Loucy (cell line): Measurements from ENCODE around the gene ZSCAN2.

Experiments
- H2AFZ ChIP-seq: fragments of 200-600 bp; sonication (generic); 2 replicates; pipeline ENCODE4 v1.6.0; 2016; ENCODE audit warnings: antibody characterized with exemption, mild to moderate bottlenecking, low read length, moderate library complexity
- H3F3A ChIP-seq: fragments of 200-600 bp; 2 replicates; pipeline ENCODE4 v1.6.0; 2016; ENCODE audit warnings: antibody characterized with exemption, low read depth, mild to moderate bottlenecking
- H3K27me3 ChIP-seq: fragments of 200-600 bp; sonication (generic); 2 replicates; pipeline ENCODE4 v1.6.1; 2014; ENCODE audit warnings: low read length, mild to moderate bottlenecking; ENCODE audit not compliant: insufficient read depth, poor library complexity, severe bottlenecking
- H3K36me3 ChIP-seq: fragments of 200-600 bp; sonication (generic); 2 replicates; pipeline ENCODE4 v1.6.1; 2016; ENCODE audit warnings: low read length; ENCODE audit not compliant: insufficient read depth
- H3K4me1 ChIP-seq: fragments of 200-600 bp; sonication (generic); 2 replicates; pipeline ENCODE4 v1.5.1; 2014; ENCODE audit warnings: low read length, mild to moderate bottlenecking; ENCODE audit not compliant: insufficient read depth, poor library complexity, severe bottlenecking
- H3K4me2 ChIP-seq: fragments of 200-600 bp; sonication (generic); 2 replicates; pipeline ENCODE4 v1.6.0; 2014; ENCODE audit warnings: antibody characterized with exemption, low read length, low read depth, mild to moderate bottlenecking; ENCODE audit not compliant: poor library complexity, severe bottlenecking
- H3K4me3 ChIP-seq: fragments of 200-600 bp; sonication (generic); 2 replicates; pipeline ENCODE4 v1.5.1; 2014; ENCODE audit warnings: low read length, mild to moderate bottlenecking, mixed read lengths; ENCODE audit not compliant: poor library complexity, severe bottlenecking
- H3K79me2 ChIP-seq: fragments of 200-600 bp; sonication (generic); 2 replicates; pipeline ENCODE4 v1.6.1; 2014; ENCODE audit warnings: low read length; ENCODE audit not compliant: insufficient read depth
- H3K9ac ChIP-seq: fragments of 200-600 bp; sonication (generic); 2 replicates; pipeline ENCODE4 v1.6.0; 2014; ENCODE audit warnings: mild to moderate bottlenecking, low read depth, low read length, moderate library complexity; ENCODE audit not compliant: poor library complexity, severe bottlenecking
- H3K9me2 ChIP-seq: fragments of 200-600 bp; sonication (generic); replicated peaks from 2 replicates; pipeline ENCODE4 v1.6.1; 2016; ENCODE audit warnings: low read depth, low read length, mixed read lengths
- H3K9me3 ChIP-seq: fragments of 200-600 bp; sonication (generic); 2 replicates; pipeline ENCODE4 v1.6.1; 2014; ENCODE audit warnings: mild to moderate bottlenecking, antibody characterized with exemption, low read length, low read depth; ENCODE audit not compliant: insufficient read depth
- H4K20me1 ChIP-seq: fragments of 200-600 bp; sonication (generic); 2 replicates; pipeline ENCODE4 v1.6.0; 2014; ENCODE audit warnings: antibody characterized with exemption, low read length, mild to moderate bottlenecking; ENCODE audit not compliant: insufficient read depth, poor library complexity, severe bottlenecking
- CTCF ChIP-seq: fragments of 200-600 bp; sonication (generic); conservative IDR thresholded peaks from 2 replicates; pipeline ENCODE4 v1.5.1; 2014; ENCODE audit warnings: mild to moderate bottlenecking, antibody characterized with exemption, low read length
- EZH2phosphoT487 ChIP-seq: fragments of 200-600 bp; IDR thresholded peaks from 2 replicates; pipeline ENCODE4 v1.6.1; 2018; ENCODE audit warnings: antibody characterized with exemption, mild to moderate bottlenecking, moderate library complexity, borderline replicate concordance

Gene ZSCAN2

GRCh38 chr15:84625123-84625522 is 24.3 kb downstream of the ZSCAN2 start:
- H3K9ac ChIP-seq: no peak overlapping the region
- H4K20me1 ChIP-seq: no peaks in the 10 kb centered on the region
- H3K36me3 ChIP-seq: peaks cover 32% of the 10 kb centered on the region
- no peak overlapping the region for H2AFZ ChIP-seq
- H3F3A ChIP-seq: no peaks in the 10 kb centered on the region
- TF ChIP-seq CTCF (no peak), EZH2phosphoT487 (no peak)
- peaks cover 3% of the 10 kb centered on the region; the same call in 1 of the 2 replicates for H3K79me2 ChIP-seq
- no peak overlapping the region for H3K4me3 ChIP-seq
- no peak overlapping the region for H3K4me2 ChIP-seq
- H3K9me3 ChIP-seq: peaks cover 22% of the 10 kb centered on the region; the same call in 1 of the 2 replicates
- H3K27me3 ChIP-seq: no peaks in the 10 kb centered on the region
- no peaks in the 10 kb centered on the region for H3K4me1 ChIP-seq
- H3K9me2 ChIP-seq: no peaks in the 10 kb centered on the region

- Histone ChIP-seq H3F3A (no peaks in the 10 kb centered on the region), H3K4me3 (no peak overlapping the region), H3K79me2 (peaks cover 23% of the 10 kb centered on the region; the same call in 1 of the 2 replicates), H4K20me1 (peaks cover 10% of the 10 kb centered on the region), H3K4me2 (no peak overlapping the region), H3K9ac (no peak overlapping the region), H3K9me2 (no peaks in the 10 kb centered on the region), H3K36me3 (no peaks in the 10 kb centered on the region; the same call in 1 of the 2 replicates), H3K9me3 (no peaks in the 10 kb centered on the region), H3K4me1 (peaks cover 20% of the 10 kb centered on the region), H3K27me3 (no peaks in the 10 kb centered on the region), H2AFZ (no peak overlapping the region)
- TF ChIP-seq EZH2phosphoT487 (no peak), CTCF (no peak)
These were observed 28.2 kb downstream of the ZSCAN2 start for GRCh38 chr15:84629033-84629432.

- peaks cover 23% of the 10 kb centered on the region for H4K20me1 ChIP-seq
- peak overlapping the region; percentile 98 for H3K4me2 ChIP-seq
- no peaks in the 10 kb centered on the region for H3K27me3 ChIP-seq
- H3K4me3 ChIP-seq: peak overlapping the region; percentile 94
- H3K9me3 ChIP-seq: no peaks in the 10 kb centered on the region
- peaks cover 47% of the 10 kb centered on the region; the same call in 1 of the 2 replicates for H3K79me2 ChIP-seq
- H3K9me2 ChIP-seq: no peaks in the 10 kb centered on the region
- no peaks in the 10 kb centered on the region for H3K36me3 ChIP-seq
- peak overlapping the region; percentile 80 for H3K9ac ChIP-seq
- no peak for TF ChIP-seq EZH2phosphoT487
- TF ChIP-seq CTCF: no peak
- H2AFZ ChIP-seq: peak overlapping the region; percentile 86
- H3K4me1 ChIP-seq: peaks cover 26% of the 10 kb centered on the region
- H3F3A ChIP-seq: 0 out of 2 replicates have a peak, but pooled peaks cover 3% of the 10 kb centered on the region
These were observed 31.0 kb downstream of the ZSCAN2 start for GRCh38 chr15:84631706-84632272.
